Stimulated activated CD4-positive, alpha-beta T cell treated with anti-CD3 and anti-CD28 coated beads, Interleukin-4, amount 100 ng/mL, for 1 hour (primary cell): ENCODE results near the gene PDE4D.

Source experiments
- DNase-seq: peaks from one replicate; pipeline ENCODE4 v3.0.0-alpha.2; 2020

Gene PDE4D

DNA sequence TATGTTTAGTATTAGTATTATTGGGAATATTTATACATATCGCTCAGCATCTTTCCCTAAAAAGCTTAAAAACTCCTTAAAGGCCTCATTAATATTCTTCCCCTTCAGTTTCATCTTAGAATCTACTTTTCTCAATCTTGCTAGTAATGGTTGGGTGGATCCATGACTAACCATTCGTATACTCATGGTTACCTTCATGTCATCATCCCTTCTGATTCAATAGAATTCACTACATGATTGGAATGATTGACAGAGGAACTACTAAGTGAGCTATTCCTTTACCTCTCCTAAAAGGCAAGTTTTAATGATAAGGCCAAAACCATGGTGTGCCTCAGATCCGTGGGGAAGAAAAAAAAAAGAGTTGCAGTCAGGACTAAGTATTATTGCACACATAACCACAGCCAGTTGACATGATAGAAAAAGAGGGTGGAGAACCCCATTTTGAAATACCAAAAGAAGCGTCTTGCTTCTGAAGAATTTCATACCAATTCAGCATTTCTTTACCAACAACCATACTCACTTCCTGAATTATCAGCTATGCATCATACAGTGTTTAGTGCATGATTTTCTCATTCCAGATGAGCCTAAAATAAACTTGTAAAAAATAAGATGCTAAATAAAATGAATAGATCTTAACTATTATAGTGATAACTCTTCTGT, 624.6 kb downstream of the PDE4D start:
- DNase-seq = no peak

DNA sequence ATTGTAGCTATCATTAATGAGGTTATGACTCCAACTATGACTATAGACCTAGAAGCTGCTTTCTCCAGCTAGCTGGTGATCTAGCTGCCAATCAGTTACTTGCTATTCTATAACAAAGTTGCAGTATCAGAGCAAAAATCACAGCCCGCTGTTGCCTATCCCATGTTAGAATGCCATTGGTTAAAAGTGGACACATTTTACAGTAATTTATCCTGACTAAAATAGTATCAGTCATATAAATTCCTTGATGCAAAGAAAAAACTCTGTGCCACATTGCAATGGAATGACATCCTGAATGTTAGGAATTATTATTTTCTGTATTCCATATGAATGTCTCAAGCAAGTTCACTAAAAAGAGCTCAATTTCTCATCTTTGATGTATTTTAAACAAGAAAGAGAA, 626.5 kb downstream of the PDE4D start:
- no peak for DNase-seq

DNA sequence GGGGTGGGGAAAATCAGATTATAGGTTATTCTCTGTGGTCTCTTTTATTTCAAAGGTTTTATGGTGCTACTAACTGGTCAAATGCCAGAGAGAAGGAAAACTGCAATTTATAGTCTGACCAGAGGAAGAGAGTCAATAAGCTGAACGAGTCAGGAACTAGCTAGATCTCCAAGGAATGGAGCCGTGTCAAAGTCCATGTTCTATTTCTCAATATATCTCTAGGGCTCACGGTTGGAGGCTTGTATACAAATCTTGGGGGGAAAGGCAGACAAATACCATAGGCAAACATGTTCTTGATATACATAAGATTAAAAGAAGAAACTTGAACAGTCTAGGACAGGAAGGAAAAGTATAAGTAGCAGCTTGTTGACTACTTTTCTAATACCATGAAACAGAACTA, 627.1 kb downstream of the PDE4D start:
- no peak for DNase-seq

DNA sequence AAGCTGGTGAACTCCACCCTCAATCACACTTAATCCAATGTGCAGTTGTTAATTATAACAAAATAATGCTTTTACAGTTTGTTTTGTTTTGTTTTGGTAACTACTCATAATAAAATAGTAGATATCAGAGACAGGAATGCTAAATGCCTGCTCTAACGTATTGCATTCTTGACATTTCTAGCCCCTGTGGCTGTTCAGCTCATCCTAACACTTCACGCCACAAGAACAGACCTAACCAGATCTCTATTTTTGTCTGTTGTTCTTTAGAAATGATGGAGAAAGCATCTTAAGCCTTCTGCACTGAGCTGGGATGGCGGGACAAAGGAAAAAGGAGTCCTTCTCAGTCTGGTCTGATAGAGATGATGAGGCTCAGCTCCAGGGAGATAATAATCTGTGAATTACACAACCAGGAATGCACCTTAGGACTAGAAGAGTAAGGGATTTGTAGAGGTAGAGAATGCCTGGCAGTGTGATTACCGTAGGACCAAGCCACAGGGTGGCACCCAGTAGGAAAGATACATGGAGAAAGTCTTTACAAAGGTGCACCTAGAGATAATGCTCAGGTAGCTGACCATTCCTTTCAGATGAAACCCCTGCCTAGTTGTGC, 628.8 kb downstream of the PDE4D start:
- no peak for DNase-seq

DNA sequence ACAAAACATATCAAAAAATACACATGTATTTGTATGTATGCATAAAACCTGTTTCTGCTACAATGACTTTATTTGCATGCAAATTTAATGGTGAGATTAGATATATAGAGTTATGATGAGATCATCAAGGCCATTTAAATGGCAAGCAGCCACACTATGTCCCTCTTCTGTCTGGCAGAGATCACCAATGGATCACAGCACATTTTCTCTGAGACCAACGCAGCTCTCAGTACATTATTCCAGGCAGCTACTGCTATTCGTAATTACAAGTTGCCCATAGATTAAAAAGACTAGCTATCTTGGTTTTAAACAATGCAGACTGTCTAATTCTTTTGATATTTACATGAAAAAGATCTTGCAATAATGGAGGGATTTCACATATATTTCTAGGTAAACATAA, 629.5 kb downstream of the PDE4D start:
- no peak for DNase-seq

DNA sequence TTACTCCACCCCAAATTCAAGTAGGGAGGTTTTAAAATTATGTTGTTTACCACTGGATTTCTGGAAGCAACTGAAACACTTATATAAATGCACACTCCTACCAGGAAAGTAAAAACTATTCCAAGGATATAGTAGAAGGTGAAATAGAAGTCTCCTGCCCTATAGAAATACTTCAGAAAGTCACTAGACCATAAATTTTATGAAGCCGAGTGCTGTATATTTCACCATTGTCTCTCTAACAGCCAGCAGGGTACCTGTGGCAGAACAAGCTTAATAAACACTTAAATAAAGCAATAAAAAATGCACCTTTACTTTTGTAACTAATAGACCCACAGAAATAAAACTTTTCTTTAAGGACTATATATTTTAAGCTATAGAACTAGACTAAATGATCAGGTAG, 631.6 kb downstream of the PDE4D start:
- DNase-seq = no peak

DNA sequence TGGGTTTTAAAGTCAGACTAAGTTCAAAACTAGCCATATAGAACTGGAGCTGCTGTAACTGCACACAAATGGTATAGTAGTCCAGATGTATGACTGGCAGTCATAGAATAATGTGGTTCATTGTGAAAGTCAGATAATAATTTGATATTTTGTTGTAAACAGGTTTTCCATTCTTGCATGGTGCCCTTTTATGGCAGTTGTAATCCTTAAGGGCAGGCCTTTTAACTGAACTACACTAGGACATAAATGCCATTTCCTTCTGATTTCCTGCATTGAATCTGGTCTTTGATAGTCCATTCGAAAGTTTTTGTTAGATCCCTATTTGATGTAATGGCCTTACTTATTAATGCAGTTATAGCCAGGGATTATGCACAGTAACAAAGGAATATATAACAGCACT, 632.6 kb downstream of the PDE4D start:
- DNase-seq = no peak

DNA sequence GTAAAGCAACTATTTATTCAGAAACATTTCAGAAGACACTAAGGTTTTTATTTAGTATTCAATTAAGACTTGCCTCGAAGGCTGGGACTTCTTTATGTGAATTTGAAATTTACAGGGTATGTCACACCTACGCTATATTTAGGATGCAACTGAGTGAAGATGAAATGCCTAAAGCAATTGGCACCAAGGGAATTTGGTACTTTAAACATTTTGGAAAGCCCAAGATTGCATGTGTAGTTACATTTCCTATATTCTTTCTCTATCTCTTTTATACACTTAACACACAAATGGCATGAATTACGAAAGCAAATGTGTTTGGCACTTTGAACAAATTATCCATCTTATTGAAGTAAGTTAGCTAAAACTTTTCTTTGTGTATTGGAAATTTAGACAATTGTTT, 633.3 kb downstream of the PDE4D start:
- no peak for DNase-seq

DNA sequence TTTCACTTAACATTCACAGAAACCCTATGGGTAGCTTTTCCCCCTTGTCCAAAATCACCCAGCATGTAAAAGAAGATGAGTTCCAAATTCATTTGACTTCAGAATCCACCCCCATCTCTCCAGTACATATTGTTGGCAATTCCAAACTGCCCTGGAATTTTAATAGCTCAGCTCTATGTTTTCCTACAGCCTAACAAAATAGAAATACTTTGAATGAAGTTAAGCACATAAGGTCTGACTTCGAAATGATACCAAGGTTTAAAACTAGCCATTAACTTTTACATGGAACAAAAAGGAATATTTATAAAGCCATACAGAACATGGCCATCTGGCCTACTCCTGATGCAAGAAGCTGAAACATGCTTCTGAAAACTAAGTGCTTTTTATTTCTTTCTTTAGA, 634.3 kb downstream of the PDE4D start:
- no peak for DNase-seq

DNA sequence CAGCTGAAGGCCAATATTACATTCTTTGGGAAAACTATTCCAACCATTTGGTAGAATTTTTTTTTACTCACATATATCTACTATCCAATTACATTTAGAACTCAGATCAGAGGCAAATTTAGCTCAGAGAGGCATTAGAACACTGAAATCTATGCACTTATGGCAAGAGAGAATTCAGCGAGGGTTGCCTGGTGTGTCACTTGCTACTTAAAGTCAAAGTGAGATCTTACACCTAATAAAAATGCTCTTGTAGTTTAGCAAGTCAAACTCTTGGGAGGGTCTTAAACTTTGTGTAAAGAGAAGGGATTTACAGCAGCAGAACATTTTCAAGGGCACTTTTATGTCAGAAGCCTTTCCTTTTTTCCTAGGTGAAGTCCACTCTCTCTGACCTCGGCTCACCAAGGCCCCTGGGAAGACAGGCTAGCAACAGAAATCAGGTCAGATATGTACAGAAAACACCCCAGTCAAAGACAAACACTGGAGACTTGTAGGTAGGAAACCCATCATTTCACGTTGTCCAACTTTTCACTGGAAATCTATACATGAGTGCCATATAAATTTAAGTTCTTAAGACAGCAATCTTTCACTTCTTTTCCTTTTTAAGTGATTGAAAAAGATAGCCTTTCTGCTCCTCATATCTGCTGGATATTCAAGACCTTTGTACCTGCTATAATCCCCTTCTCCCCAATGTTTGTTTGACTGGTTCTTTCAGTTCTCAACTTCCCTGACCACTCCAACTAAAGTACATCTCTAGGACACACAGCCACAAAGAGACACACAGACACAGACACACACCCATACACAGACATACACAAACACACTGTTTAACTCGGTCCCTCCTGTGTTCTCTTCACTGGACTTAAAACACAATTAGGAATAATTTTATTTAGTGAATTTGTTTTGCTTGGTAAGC, 635.8 kb downstream of the PDE4D start:
- no peak for DNase-seq

DNA sequence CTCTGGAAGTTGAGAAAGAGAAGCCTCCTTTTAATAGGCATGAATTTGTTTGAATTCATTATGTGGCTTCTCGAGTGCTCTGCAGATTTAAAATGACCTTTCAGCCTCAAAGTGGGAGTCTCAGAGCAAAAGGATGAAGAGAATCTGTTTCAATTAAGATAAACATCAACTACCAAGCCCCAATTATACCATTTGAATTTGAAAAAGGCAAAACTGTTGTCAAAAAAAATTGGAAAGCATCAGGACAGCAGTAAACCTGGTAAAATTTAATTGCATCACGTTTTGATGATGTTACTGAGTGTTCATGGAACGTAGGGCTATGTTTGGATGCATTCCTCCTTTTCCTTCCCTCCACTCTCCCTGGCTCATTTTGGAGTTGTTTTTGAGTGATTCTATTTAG, 637.2 kb downstream of the PDE4D start:
- DNase-seq = no peak

DNA sequence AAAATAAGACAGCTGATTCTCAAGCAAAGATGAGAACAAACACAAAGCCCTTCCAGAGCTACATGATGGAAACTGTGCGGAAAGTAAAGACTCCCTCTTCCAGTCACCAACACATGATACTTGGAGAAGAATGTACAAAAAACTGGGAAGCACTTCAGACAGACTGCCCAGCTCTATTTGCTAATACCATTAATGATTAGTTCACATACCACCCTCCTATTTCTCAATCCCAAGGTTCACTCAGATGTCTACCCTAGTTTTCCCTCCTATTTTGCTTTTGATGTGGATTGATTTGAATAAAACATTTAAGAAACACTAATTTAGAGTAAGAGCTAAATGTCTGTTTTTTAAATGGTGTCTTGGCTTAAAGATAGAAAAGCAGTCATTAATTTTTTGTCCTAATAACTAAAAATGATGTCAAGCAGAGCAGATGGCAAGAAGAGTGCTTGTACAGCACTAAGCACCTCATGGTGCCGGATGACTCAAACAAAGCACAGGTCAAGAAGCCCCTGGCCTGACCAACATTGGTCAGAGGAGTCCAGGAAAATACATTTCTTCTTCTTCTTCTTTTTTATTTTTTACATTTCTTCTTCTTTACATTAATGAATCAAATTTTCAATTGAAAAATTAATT, 639.4 kb downstream of the PDE4D start:
- no peak for DNase-seq

DNA sequence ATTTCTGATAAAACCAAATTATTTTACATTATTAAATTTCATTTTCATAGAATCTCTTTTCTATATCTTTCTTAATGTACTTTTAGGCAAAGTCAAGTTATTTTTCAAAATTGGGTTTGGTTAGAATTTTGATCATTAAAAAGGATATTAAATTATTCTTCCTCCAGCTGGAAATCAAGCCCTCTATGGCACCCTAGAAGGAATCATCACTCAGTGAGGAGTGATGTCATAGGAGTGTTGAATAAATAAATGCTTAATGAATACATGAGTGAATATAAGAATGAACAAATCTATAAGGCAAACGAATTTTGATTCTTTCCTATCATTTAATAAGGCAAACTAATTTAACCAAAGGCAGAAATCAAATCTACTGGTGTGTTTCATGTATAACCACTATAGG, 639.9 kb downstream of the PDE4D start:
- no peak for DNase-seq

DNA sequence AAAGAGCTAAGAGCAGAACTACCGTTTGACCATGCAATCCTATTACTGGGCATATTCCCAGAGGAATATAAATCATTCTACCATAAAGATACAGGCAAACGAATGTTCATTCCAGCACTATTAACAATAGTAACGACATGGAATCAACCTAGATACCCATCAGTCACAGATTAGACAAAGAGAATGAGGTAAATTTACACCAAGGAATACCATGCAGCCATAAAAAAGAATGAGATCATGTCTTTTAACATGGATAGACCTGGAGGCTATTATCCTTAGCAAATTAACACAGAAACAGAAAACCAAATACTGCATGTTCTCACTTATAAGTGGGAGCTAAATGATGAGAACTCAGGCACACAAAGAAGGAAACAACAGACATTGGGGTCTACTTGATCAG, 641.9 kb downstream of the PDE4D start:
- DNase-seq = no peak

DNA sequence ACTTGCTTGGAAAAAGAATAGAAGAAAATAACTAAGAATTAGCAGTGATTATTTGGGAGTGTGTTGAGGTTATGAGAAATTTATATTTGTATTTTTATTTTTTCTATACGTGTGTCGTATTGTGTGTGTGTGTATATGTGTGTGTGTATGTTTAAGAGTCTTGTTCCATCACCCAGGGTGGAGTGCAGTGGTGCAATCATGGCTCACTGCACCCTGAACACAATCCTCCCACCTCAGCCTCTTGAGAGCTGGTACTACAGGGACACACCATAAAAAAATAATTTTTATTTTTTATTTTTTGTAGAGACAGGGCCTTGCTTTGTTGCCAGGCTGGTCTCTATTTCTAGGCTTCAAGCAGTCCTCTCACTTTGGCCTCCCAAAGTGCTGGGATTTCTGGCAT, 643.8 kb downstream of the PDE4D start:
- DNase-seq = no peak

DNA sequence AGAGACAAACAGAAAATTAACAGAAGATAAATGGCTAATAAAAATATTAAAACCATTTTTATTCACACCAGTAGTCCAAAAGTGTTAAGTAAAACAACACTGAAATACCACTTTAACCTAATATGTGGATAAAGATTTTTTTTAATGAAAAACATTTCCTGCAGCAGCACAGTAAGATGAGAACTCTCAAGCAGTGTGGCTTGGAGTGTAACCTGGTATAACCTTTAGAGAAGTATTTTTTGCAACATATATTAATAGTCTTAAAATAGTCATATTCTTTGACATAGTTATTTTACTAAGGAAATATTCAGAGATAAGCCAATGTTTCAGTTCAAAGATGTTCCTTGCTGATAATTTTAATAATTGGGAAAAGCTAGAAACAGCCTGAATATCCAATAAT, 644.4 kb downstream of the PDE4D start:
- no peak for DNase-seq

DNA sequence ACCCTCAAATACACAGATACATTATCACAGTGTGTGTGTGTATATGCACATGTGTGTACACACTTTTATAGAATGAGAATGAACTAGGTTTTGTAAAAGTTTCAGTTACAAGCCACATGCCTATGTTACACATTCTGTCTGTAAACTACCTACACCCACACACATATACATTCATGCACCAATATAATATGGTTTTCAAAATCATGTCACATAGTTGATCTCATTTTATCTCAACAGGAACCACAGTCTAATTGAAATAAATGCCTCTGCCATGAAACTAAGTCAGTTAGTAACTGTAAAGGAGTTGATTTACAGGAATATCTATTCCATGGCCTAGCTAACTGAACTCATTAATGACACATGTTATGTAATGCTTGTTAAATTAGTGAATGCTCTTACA, 646.6 kb downstream of the PDE4D start:
- no peak for DNase-seq

DNA sequence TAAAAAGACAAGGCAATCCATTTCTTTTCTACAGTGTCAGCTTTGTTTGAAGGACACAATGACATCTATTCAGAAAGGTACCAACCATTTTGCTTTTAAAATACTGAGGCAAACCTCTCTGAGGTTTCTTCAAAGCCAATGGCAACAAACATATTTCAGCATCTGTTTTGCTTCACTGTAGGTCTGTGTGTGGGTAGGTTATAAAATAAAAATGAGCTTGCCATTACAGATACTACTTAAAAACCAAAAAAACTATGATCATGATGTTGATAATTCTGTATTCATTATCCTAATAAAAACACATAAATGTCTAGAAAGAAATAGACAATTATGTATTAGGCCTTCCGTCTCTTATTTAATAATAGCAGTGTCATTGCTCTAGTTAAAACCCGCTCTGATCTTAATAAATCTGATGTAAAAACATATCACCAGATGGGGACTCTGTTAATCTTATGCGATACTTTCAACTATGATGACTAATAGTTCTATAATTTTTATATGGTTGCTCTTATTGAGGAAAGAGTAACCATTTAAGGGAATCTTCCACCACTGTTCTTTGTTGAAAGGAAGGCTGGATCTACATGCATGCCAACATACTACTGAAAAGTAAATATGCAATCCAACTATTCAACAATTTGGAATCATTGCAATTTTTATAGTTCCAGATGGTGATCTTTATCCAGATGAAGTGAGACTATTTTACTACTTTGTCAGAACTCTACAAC, 647.2 kb downstream of the PDE4D start:
- DNase-seq = no peak

DNA sequence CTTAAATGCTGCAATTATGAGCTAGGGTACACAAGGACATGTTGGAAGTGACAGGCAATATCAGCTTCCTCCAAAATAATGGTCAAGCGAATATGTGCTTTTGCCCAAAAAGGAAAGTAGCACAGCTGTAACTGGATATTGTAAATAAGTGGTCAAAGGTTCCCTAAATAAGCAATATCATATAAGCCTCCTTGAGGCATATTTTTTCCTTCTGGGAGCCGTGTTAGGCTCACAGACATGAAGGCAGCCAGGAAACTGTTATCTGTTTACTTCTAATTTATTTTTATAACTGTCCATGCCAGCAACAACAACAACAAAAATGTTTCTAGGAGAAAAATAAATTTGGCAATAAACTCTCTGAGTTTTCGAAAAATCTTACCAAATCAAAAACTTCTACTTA, 648.3 kb downstream of the PDE4D start:
- no peak for DNase-seq

DNA sequence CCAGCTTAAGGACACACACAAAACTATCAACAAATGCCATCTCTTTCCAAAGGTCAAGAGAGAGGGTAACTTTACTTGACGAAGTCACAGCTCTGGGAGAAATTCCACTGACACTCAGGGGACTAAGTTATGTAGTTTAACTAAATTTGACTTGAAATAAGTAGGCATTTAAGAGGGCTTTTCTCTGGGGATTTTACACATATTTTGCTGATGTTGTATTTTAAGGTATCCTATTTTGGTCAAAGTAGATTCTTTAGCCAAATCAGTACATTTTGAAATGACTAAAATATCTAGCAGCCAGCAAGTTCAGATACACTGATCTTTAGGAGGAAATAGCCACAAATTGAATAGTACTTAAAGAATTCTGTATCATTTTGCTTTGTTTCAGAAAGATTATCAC, 652.0 kb downstream of the PDE4D start:
- no peak for DNase-seq

DNA sequence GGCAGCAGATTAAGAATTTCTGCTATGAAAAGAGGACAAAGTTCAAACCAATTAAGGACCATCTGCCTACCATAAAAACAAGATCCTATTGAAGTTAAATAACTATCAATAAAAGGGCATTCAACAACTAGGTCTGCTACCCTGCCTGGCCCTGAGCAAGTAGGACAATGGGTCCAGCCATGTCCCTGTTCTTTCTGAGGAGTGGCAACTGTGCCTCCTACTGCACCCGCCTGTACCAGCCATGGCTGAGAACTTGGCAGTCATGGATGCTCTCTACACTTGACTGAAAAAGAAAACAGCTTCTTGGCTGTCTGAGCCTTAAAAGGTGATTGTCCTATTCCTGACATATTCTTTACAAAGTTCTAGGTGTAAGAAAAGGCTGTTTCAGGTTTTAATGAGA, 652.4 kb downstream of the PDE4D start:
- DNase-seq = no peak

DNA sequence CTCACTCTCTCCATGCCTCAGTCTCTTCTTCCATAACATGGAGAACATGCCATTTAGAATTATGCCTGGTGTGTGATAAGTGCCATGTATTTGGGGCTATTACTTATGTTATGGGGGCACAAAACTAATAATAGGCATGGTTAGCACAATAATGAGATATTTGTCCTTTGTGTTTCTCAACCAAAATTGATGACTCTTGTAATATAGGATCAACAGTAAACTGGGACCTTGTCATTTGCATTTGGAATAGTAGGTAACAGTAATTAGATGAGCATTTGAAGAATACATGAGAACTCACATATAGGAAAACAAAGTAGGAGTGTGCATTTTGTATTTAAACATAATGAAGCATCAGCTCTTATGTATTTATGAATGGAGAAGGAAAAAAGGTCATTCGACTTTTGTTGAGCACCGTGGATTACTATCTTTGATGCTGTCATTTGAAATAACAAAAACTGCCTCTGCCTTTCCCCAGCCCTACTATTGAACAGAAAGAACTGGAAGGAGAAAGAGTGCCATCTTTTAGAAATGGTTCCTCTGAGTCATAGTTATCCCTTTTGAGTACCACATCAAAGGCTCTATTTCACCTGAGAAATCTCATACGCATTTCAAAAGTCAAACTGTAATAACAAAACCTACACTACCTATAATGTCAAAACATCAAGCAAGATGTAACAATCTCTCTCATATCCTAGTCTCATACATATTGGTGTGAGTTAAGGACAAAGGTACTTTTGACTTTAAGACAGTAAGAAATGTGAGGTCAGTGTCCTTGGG, 655.2 kb downstream of the PDE4D start:
- DNase-seq = no peak
